Central memory CD8-positive, alpha-beta T cell (primary cell): Measurements from ENCODE around the gene CSPG4.
A peak's percentile ranks its signal among the peaks of the same experiment; 100 is the strongest.

Experiments used
- ATAC-seq: fragments of 150-1000 bp; cut with Tn5 transposase; replicated peaks from 2 replicates; pipeline ENCODE4 v1.10.0; 2022; ENCODE audit warnings: mild to moderate bottlenecking, moderate FRiP score, moderate number of reproducible peaks; ENCODE audit not compliant: poor library complexity, severe bottlenecking; ENCODE audit errors: extremely low read depth
- DNase-seq, 2 donors: peaks; one replicate each; pipeline ENCODE4 v3.0.0; 2021; ENCODE audit warnings: low spot score in 2 of 2
- H3K27ac Mint-ChIP-seq: one replicate; pipeline ENCODE4 v1.8.0; 2022; ENCODE audit warnings: low read depth, mild to moderate bottlenecking, moderate library complexity, mixed read lengths
- H3K27me3 Mint-ChIP-seq: one replicate; pipeline ENCODE4 v1.8.0; 2022; ENCODE audit warnings: mixed read lengths
- H3K36me3 Mint-ChIP-seq: one replicate; pipeline ENCODE4 v1.8.0; 2022; ENCODE audit warnings: mild to moderate bottlenecking, moderate library complexity, mixed read lengths; ENCODE audit not compliant: insufficient read depth
- H3K4me1 Mint-ChIP-seq: one replicate; pipeline ENCODE4 v1.8.0; 2022; ENCODE audit warnings: mixed read lengths
- H3K4me3 Mint-ChIP-seq: one replicate; pipeline ENCODE4 v1.8.0; 2022; ENCODE audit warnings: mild to moderate bottlenecking, moderate library complexity, mixed read lengths
- H3K9me3 Mint-ChIP-seq: one replicate; pipeline ENCODE4 v1.8.0; 2022; ENCODE audit warnings: mixed read lengths

CSPG4 gene

DNA sequence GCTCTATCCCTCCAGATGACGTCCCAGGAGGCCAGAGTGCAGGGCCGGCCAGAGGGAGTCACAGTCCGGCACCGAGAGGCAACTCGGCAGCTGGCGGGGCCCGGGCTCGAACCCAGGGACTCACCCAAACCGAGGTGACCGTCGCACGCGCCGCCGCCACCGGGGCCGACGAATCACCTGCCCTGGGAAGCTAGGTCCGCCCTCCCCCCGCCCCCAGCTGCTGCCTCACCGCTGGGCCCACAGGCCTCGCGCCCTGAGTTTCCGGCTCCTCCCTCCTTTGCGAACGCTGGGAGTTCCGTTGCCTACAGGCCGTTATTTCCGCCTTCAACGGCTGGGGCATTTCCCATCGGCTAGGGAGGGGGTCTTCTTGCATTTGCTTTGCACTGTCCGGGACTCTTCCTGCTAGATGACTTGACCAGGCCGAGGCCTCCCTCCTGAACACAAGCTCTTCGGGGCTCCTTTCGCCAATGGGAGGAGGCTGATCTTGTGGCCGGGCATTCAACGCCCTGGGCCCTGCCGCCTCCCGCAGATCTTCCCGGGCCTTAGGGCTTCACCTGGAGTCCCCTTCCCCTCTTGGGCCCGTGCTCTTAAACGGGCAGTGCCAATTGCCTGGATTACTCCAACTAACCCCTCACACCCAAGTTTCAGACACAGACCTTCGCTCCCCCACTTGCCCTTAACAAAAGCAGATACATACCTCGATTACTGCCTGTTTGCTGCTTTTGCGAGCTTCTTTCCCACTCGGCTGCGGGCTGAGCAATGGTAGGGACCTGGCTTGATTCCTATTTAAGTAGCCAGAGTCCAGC lies 86.9 kb downstream of the CSPG4 start, which contains the start of gene SNUPN:
Gene SNUPN, minus strand, starts transcription at position 184 of the 806 bp plus-strand sequence. CDS start 4,674 bp downstream, outside the sequence.
- peak; percentile 92 for ATAC-seq
- no peaks in the 10 kb centered on the region for H3K9me3 Mint-ChIP-seq
- H3K27ac Mint-ChIP-seq: peak within 1 kb of the TSS; percentile 92
- peak; percentile 70 to 82 for DNase-seq
- peaks cover 16% of the 10 kb centered on the region for H3K4me1 Mint-ChIP-seq
- H3K4me3 Mint-ChIP-seq: peak within 1 kb of the TSS; percentile 82
- H3K27me3 Mint-ChIP-seq: no peaks in the 10 kb centered on the region
- H3K36me3 Mint-ChIP-seq: peaks cover 16% of the 10 kb centered on the region
